Measurements from ENCODE around the gene AGO4.
"Not testable (repeated sequence)": the region's sequence is repeated elsewhere in the genome, so short reads cannot be mapped to it uniquely, and the experiment has no call there.

The AGO4 gene

GRCh38 chr1:35807614-35808449 lies at the start of gene AGO4:
AGO4 (plus strand) TSS chr1:35808016; CDS start chr1:35808417, 401 bp downstream.
- in situ Hi-C loops (cut with HindIII; ENCODE audit: low sequenced_read_pairs), result no loop called here

GRCh38 chr1:35762141-35762540 lies 45.7 kb upstream of the AGO4 start:
- in situ Hi-C loops (cut with HindIII; ENCODE audit: low sequenced_read_pairs), result no loop called here

DNA sequence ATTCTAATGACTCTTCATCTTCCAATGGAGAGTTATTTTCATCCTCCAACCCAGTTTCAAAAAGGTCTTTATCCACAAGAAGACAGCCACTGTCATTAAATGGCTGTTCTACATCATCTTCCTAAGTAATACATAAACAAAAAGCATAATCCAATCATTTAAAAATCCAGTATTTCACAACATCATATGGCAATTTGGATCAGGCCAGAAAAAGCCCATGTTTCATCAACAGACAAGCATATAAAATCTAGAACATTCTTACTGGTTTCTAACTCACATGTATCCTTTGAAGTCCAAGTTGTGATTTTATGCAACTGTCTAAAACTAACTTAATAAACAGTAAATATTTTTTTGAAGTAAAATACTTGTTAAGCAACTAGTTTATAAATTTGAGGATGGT lies 44.6 kb upstream of the AGO4 start:
- in situ Hi-C loops (cut with HindIII; ENCODE audit: low sequenced_read_pairs), result no loop called here

- in situ Hi-C loops (cut with HindIII; ENCODE audit: low sequenced_read_pairs), result no loop called here
Measured at GRCh38 chr1:35764283-35764682, 43.5 kb upstream of the AGO4 start.

DNA sequence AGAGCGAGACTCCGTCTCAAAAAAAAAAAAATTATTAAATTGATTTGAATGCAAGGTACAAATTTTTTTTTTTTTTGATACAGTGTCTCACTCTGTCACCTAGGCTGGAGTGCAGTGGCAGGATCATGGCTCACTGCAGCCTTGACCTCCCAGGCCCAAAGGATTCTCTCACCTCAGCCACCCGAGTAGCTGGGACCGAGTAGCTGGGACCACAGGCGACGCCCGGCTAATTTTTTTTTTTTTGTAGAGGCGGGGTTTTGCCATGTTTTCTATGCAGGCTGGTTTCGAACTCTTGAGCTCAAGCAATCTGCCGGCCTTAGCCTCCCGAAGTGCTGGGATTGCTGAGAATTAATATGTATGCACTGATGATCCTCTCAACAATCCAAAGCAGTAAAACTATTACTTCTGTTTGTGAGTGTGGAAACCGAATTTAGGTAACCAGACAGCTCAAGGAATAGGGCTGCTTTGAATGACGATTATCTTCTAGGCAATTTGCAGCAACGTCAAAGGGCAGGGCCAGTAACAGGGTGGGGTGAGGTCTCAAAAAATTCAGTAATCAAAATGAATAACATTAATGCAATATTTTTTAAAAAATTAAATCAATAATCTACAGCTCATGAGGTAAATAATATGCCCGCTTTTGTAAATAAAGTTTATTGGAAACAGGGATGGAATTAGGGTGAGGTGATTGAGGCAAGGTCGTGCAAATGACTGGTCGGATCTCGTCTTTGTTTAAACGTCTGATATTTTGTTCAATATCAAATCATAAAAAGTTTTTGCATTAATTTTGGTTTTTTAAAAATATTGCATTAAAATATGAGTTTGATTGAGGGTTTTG lies 39.2 kb upstream of the AGO4 start:
- in situ Hi-C loops (cut with HindIII; ENCODE audit: low sequenced_read_pairs), result no loop called here

GRCh38 chr1:35769188-35769758 lies 38.5 kb upstream of the AGO4 start:
- in situ Hi-C loops (cut with HindIII; ENCODE audit: low sequenced_read_pairs), result no loop called here

GRCh38 chr1:35773711-35774110 lies 34.1 kb upstream of the AGO4 start:
- in situ Hi-C loops (cut with HindIII; ENCODE audit: low sequenced_read_pairs), result no loop called here

- in situ Hi-C loops (cut with HindIII; ENCODE audit: low sequenced_read_pairs), result not testable (repeated sequence)
Measured at GRCh38 chr1:35776172-35776571, 31.6 kb upstream of the AGO4 start.

DNA sequence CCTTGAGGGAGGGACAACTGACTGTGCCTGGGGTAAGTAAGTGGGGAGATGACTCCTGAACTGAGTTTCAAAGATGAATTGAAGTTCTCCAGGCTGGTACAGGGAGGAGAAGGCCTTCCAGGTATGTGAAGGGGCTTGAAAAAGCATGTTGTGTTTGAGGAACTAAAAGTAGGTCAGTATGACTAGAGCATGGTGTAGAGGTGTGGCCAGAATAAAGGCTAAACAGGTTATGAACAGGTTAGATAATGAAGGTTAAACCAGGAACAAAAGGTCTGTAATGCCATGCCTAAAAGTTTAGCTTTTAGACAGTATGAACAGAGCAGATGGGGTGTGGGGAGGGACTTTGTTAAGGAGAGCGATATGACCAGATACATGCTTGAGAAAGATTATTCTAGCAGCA lies 30.7 kb upstream of the AGO4 start:
- in situ Hi-C loops (cut with HindIII; ENCODE audit: low sequenced_read_pairs), result no loop called here

GRCh38 chr1:35783055-35783583 lies 24.7 kb upstream of the AGO4 start:
- in situ Hi-C loops (cut with HindIII; ENCODE audit: low sequenced_read_pairs), result no loop called here

- in situ Hi-C loops (cut with HindIII; ENCODE audit: low sequenced_read_pairs), result not testable (repeated sequence)
Measured at GRCh38 chr1:35784364-35784763, 23.5 kb upstream of the AGO4 start.

DNA sequence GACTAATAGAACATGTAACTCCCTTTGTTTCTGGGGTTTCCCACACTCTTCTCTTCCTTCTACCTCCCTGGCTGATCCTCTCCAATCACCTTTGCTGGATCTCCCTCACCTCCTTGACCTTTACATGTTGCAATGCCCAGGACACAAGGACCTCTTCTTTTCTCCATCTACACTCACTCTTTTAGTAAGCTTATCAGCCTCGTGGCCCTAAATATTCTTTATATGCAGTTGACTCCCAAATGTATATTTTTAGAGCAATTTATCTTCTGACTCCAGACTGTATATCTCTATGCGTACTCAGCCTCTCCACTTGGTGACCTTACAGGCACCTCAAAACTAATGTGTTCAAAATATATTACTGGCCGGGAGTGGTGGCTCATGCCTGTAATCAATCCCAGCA lies 19.7 kb upstream of the AGO4 start:
- in situ Hi-C loops (cut with HindIII; ENCODE audit: low sequenced_read_pairs), result no loop called here

DNA sequence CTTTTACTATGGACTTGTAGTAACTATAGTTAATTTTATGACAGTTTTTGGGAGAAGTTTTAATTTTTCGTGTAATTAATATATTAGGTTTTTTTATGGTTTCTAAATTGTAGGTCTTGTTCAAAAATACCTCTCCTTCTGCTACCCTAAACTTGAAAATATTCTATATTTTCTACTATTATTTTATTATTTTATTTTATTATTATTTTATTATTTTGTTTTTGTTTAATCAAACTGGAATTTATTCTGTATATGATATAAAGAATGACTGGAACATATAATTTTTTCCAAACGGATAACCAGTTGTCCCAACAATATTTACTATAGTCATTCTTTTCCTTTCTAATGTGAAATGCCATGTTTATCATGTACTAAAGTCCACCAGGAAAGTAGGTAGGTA lies 17.1 kb upstream of the AGO4 start:
- in situ Hi-C loops (cut with HindIII; ENCODE audit: low sequenced_read_pairs), result no loop called here

- in situ Hi-C loops (cut with HindIII; ENCODE audit: low sequenced_read_pairs), result no loop called here
Measured at GRCh38 chr1:35795295-35795694, 12.5 kb upstream of the AGO4 start.

DNA sequence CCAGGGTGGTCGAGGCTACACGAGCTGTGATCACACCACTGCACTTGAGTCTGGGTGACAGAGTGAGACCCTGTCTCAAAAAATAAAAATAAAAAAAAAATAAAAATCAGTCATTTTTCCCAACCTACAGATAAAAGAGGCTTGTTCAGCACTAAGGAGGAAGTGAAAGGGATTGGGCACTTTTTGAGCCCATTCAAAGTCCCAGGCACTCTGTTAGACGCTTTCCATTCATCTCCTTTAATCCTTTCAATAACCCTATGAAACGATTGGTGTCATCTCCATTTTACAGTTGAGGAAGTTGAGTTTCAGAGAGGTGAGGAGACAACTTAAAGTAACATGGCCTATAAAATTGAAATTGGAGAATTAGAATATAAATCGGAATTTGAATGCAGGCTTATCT lies 10.4 kb upstream of the AGO4 start:
- in situ Hi-C loops (cut with HindIII; ENCODE audit: low sequenced_read_pairs), result no loop called here

DNA sequence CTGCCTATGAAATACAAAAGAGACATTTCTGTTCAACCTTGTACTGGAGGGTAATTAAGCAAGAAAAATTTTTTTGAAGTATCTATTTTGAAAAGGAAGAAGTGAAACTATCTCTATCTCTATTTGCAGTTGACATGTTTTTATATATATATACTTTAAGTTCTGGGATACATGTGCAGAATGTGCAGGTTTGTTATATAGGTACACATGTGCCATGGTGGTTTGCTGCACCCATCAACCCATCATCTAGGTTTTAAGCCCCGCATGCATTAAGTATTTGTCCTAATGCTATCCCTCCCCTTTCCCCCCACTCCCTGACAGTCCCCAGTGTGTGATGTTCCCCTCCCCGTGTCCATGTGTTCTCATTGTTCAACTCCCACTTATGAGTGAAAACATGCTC lies 9.8 kb upstream of the AGO4 start:
- in situ Hi-C loops (cut with HindIII; ENCODE audit: low sequenced_read_pairs), result not testable (repeated sequence)

GRCh38 chr1:35800167-35800887 lies 7.5 kb upstream of the AGO4 start:
- in situ Hi-C loops (cut with HindIII; ENCODE audit: low sequenced_read_pairs), result not testable (repeated sequence)

DNA sequence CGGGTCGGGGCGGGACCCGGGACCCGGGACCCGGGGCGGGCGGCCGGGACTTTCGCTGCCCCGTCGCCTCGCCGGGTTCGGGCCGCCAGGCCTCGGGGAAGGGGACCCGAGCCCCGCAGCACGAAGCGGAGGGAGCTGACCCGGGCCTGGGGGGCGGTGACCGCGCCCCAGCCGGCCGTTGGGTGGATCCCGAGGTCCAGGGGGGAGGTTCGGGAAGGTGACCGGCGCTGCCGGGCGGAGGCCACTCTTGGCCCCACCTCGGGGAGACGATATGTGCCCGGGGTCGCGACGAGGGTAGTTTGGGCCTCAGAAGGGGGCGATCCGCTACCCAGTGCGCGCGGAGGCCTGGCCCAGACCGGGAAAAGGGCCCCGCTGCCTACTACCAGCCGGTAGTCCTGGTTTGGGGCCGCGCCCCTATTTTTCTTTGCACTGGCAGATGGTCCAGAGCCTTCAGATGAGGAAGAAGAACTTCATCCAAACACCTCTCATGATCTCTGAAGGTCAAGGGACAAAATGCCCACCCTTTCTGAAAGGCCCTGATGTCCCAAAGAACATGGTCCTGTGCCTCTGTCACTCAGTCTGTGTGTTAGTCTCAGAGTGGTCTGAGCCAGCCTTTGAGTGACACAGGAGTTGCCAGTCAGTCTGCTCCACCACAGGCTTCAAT lies 766 bp downstream of the AGO4 start:
- in situ Hi-C loops (cut with HindIII; ENCODE audit: low sequenced_read_pairs), result no loop called here

DNA sequence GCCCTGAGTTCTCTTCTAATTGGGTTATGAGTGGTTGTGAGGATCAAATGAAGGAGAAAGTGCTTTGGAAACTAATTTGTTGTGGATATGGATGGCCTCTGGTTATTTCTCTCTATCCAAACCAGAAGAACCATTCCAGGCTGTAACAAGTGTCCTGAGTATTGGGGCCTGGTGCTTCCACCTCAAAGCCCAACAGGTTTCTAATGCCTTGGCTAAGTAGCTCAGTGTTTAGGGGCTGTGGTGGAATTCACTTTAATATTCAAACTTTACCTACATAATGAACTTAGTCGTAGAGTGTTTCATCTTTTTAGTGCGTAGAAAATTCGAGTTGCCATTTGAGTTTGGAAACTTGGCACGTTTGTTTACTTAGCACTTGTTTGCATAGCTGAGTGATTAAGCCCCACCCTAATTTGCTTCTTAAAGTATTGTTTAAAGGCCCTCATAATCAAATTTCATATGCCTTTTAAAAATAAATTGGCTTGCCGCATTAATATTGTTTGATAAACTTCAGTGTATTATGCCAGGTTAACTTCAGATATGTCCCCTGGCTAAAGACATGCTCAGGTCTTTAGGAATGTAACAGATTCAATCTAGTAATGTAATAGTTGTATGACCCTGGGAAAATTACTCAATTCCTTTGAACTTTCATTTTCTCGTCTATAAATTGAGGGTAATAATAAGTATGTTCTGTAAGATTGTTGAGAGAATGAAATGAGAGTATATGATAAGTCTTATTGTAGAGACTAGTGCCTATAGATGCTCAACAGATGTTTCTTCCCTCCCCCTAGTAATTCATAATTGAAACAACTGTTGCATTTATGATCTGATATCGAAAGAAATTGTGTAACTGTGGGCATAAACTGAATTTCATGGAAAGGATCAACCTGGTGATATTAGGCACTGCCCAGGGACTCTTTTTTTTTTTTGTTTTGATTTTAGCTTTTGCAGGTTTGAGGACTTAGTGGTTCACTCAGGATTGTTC lies 1.6 kb downstream of the AGO4 start:
- in situ Hi-C loops (cut with HindIII; ENCODE audit: low sequenced_read_pairs), result no loop called here
